Left kidney (tissue), 2 donors: Measurements from ENCODE around the gene STEAP4. TPM values are rescaled to one million over a fixed set of nuclear protein-coding genes. Genes with fewer than 3 reads are reported as not detected.
"Not testable (repeated sequence)": the region's sequence is repeated elsewhere in the genome, so short reads cannot be mapped to it uniquely, and the experiment has no call there.

ENCODE experiments used
- DNase-seq: peaks from one replicate; pipeline ENCODE4 v3.0.0-alpha.2; 2013
- polyA plus RNA-seq: library from polyadenylated mRNA; unstranded; fragments of 120-200 nt; gene quantifications from one replicate; pipeline ENCODE4 v1.2.1, GENCODE V29; 2013; ENCODE audit not compliant: insufficient read length

Gene STEAP4
- polyA plus RNA-seq, 1 donor, result 0.23 TPM

GRCh38 chr7:88268051-88268450 is 38.6 kb downstream of the STEAP4 start:
- DNase-seq, result no peak

- DNase-seq, result no peak
Observed at GRCh38 chr7:88267421-88267820, 39.3 kb downstream of the STEAP4 start.

GRCh38 chr7:88264987-88265386 is 41.7 kb downstream of the STEAP4 start:
- not testable (repeated sequence) for DNase-seq

- no peak for DNase-seq
Observed at GRCh38 chr7:88262562-88262961, 44.1 kb downstream of the STEAP4 start.

- DNase-seq, result no peak
Observed at GRCh38 chr7:88260719-88261118, 46.0 kb downstream of the STEAP4 start.

- no peak for DNase-seq
Observed at GRCh38 chr7:88259656-88260380, 46.9 kb downstream of the STEAP4 start.

- not testable (repeated sequence) for DNase-seq
Observed at GRCh38 chr7:88258296-88258695, 48.4 kb downstream of the STEAP4 start.

GRCh38 chr7:88256906-88257305 is 49.8 kb downstream of the STEAP4 start:
- no peak for DNase-seq

- DNase-seq, result no peak
Observed at GRCh38 chr7:88254721-88255424, 51.8 kb downstream of the STEAP4 start.

- DNase-seq, result no peak
Observed at GRCh38 chr7:88253640-88254039, 53.1 kb downstream of the STEAP4 start.

- no peak for DNase-seq
Observed at GRCh38 chr7:88244258-88244657, 62.4 kb downstream of the STEAP4 start.

- peak; percentile 57 for DNase-seq
Observed at GRCh38 chr7:88243345-88243909, 63.3 kb downstream of the STEAP4 start.

- no peak for DNase-seq
Observed at GRCh38 chr7:88239852-88240251, 66.8 kb downstream of the STEAP4 start.

- no peak for DNase-seq
Observed at GRCh38 chr7:88233828-88234227, 72.9 kb downstream of the STEAP4 start.

GRCh38 chr7:88230646-88231045 is 76.0 kb downstream of the STEAP4 start:
- no peak for DNase-seq

- DNase-seq, result no peak
Observed at GRCh38 chr7:88229302-88229995, 77.2 kb downstream of the STEAP4 start.

GRCh38 chr7:88226886-88227516 is 79.7 kb downstream of the STEAP4 start:
- DNase-seq, result peak; percentile 25

GRCh38 chr7:88226201-88226600 is 80.5 kb downstream of the STEAP4 start:
- no peak for DNase-seq

- no peak for DNase-seq
Observed at GRCh38 chr7:88224601-88225275, 82.0 kb downstream of the STEAP4 start.

GRCh38 chr7:88223265-88223664 is 83.4 kb downstream of the STEAP4 start:
- no peak for DNase-seq
